HG02973 (cell line): ENCODE results near the gene SPAAR.
"Not testable (repeated sequence)": the region's sequence is repeated elsewhere in the genome, so short reads cannot be mapped to it uniquely, and the experiment has no call there.

ENCODE experiments used
- ATAC-seq: cut with Tn5 transposase; IDR thresholded peaks from one replicate; pipeline ENCODE4 v1.9.1; 2021; ENCODE audit warnings: moderate library complexity; ENCODE audit not compliant: unreplicated experiment

The SPAAR gene

DNA sequence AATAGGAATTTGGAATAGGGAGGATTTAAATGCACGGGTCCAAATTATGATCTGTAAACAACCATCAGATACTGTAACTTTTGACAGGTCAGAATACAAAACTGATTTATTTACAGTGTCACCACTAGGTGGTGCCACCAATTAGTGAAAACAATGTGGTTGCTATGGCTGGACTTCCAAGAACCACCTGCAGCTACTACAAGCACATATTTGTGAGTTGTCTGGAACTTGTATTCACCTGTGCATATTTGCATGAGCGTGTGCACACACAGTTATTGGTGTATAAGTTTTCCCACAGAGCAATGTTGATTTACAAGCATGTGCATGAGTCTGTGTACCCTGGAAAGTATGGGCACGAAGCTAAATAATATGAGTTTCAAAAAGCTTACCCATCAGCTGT, 6.2 kb upstream of the SPAAR start:
- no peak for ATAC-seq

DNA sequence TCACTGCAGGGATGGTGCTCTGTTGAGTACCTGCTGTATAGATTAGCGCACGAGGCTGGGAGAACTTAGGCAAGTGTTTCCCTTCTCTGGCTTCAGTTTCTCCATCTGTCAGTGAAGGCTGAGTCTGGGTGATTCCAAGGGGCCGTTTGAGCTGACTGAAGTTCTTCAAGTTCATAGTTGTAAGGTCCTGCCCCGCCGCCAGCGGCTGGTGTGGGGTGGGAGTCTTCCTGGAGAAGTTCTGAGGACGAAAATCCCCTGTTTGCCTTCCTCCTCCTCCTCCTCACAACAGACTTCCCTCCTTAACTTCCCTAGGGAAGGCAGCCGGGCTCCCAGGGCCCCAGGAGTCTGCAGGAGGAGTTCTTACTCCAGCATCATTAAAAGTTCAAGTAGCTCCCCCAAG, 5.0 kb upstream of the SPAAR start:
- no peak for ATAC-seq

DNA sequence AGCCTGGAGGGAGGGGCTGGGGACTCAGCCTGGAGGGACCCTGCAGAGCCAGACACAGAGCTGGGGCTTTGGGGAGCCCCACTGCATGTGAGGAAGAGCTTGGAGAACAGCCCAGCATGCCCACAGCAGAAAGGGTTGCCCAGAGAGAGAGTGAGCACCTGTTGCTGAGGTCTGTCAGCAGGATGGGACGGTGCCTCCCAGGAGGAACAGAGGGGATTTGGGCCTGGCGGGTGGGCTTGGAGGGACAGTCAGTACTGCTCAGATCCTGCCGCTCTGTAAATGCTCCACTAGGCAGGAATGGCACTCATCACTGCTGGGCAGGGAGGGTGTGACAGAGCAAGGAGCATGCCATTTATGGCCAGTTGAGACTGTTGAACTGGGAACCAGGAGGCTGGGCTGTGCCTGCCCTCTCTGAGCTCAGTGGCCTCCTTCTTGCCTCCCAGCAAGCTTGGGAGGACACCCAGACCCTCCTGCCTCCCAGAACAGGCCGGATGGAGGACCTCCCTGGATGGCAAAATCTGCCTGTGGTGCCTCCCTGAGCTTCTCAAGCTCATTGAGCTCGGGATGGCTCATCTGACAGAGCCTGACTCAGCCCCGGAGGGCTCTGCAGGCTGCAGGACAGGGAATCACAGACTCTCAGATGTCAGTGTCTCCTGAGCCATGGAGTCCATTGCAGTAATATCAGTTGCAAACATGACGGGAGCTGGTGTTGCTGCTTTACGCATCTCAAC, 4.1 kb upstream of the SPAAR start:
- ATAC-seq: no peak

DNA sequence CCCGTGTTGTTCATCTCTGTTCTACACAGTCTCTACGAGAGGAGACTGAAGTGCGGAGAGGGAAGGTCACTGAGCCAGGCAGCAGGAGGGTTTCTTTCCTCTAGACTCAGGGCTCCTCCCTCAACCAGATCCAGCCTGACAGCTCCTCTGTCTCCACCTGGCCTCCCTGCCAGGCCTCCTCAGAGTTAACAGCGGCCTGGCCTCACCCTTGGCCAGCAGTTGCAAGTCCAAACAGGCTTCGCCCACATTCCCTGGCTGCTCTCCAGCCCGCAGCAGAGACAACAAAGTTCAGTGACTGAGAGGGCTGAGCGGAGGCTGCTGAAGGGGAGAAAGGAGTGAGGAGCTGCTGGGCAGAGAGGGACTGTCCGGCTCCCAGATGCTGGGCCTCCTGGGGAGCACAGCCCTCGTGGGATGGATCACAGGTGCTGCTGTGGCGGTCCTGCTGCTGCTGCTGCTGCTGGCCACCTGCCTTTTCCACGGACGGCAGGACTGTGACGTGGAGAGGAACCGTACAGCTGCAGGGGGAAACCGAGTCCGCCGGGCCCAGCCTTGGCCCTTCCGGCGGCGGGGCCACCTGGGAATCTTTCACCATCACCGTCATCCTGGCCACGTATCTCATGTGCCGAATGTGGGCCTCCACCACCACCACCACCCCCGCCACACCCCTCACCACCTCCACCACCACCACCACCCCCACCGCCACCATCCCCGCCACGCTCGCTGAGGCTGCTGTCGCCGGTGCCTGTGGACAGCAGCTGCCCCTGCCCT, 3.2 kb upstream of the SPAAR start, which contains the start of gene HRCT1:
Gene HRCT1, plus strand, starts transcription at position 291 of the 768 bp plus-strand sequence. Its CDS starts 86 bp downstream, at position 377.
- no peak for ATAC-seq

DNA sequence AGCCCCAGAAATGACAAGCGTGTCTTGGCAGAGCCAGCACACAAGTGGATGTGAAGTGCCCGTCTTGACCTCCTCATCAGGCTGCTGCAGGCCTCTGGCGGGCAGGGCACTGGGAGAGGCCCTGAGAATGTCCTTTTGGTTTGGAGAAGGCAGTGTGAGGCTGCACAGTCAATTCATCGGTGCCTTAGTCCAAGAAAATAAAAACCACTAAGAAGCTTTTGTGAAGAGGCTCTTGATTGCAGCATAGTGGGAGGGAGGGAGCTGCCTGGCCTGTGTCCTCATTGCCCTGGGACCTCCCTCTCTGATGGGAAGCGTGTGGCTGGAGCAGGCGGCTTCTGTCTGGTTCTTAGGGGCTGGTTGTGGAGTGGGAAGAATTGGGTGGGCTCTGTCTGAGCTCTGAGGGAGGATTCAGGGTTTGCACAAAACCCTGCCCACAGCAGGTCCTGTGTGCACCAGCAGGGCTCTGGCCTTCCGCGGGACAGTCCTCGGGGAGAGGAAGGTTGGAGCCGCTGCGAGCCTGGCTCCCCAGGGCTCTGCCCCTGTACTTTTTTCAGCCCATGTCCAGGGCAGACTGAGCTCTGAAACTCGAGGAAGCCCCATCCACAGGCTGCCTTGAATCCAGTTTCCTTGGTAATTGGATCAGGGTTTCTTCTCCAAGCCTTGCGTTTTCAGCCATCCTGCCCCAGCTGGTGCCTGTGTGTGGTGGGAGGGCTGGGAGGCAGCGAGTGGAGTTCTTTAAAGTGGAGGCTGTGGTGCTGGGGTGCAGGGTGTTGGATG, 2.2 kb upstream of the SPAAR start:
- ATAC-seq: no peak

DNA sequence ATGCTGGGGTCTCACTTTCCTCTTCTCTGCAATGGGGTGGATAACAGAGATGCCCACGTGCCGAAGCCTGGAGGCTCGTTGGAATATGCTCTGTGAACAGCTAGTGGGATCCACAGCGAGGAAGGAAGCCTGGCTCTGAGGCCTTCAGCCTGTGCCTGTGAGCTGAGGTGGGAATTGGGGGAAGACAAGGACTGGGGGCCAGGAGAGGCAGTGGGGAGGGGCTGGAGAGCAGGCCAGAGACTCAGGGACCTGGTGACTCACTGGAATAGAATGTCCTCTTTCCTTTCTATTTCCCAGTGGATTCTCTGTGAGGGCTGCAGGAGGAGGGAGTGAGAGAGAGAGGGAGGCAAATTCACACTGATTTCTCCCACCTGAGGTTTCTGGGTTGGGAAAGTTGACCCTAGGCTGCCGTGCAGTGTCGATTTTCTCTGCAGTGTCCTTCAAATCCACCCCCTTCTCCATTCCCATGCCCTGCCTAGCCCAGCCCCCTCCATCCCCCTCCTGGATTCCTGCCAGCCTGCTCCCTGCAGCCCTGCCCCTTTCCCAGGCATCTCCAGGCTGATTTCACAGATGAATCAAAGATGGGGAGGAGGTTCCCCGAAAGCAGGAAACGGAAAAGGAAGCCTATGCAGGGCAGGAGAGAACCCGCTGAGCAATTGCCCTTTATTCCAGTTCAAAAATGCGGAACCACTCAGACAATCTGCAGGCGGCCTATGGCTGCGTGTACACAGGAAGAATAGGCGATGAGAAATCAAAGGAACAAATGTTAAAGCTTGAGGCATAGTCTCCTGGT, 1.4 kb upstream of the SPAAR start:
- ATAC-seq: no peak

DNA sequence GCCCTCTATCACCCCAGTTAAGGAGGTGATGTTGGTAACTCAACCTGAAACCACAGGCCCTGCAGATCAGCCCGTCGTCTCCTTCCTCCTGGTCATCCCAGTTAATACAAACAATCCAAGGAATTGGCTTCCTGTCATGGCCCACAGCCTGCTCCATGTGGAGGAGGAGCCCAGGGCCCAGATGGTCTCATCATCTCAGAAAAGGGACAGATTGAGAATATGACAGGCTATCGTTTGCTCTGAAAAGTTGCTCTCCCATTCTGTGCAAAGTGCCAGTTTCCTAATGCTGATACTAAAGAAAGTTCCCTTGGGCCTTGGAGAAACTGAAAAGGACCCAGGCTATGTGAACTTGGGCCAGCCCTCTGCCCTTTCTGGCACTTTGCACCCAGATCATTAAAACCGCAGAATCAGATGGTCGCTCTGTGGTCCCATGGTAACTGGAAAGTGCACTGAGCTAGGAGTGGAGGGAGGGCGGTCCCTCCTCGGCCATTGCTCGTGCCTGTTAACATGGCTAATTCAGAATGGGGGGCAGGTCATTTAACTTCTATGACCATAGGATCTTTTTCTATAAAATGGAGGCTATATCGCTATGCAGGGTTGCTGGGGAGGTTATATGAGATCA, 675 bp upstream of the SPAAR start:
- ATAC-seq: no peak

DNA sequence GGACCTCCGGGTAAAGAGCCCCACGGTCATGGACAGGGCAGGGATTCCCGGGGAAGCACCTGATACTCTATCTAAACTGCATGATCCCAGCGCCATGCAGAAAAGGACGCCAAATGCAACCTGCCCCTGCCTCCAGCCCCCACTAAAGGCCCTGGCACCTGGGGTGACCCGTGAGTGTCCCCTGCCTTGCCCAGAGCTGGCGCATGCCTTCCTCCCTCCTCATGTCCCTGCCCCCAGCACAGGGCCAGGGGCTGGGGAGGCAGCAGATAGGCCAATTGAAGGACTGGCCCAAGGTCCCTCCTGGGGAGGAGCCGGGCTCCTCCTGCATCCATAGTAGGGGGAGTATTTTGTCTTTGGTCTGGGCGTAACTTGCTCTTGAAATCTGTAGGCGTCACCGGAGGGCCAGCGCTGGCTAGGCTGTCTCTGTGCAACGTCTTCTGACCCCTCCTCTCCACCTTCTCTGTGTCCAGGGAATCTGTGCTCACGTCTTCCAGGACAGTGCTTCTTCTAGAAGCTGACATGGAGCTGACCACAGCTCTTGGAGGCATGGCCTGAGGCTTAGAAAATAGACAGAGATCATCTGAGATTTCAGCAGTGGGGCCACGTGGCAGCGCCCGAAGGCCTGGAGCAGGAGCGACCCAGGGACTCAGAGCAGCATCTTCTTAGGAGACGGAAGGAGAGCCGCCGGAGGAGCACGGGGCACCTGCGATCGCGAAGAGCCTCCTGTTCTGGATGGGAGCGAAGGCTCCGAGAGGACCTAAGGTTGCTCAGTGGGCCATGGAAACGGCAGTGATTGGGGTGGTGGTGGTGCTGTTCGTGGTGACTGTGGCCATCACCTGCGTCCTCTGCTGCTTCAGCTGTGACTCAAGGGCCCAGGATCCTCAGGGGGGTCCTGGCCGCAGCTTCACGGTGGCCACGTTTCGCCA, 660 bp downstream of the SPAAR start:
- ATAC-seq: no peak

DNA sequence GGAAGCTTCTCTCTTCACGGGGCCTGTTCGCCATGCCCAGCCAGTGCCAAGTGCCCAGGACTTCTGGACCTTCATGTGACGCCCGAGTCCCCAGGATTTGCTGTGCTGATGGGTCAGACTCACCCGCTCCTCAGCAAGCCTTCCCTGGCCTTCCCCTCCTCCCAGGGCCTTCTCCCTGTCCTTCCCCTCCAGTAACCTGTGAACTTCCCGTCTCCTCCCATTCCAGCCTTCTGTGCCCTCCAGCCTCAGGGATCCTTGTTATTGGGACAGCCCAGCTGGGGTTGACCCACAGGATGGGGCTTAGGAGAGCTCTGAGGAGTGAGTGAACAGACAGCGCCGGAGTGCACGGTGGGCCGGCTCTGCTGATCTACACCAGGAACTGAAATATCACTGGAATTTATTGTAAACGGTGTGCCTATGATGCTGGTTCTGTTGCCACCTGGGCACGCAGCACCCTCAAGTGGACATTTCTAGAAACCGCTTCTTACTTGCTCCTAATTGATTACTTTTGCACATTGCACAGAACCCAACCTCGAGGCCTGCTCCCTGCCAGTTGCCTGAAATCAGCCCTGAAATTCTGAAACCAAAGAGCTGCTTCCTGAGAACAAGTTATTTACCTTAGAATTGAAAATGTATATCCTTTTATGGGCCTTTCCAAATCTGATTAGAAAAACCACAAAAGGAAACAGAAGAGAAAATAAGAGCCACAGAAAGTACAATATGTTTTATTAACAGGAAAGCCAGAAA, 1.5 kb downstream of the SPAAR start:
- ATAC-seq: no peak

DNA sequence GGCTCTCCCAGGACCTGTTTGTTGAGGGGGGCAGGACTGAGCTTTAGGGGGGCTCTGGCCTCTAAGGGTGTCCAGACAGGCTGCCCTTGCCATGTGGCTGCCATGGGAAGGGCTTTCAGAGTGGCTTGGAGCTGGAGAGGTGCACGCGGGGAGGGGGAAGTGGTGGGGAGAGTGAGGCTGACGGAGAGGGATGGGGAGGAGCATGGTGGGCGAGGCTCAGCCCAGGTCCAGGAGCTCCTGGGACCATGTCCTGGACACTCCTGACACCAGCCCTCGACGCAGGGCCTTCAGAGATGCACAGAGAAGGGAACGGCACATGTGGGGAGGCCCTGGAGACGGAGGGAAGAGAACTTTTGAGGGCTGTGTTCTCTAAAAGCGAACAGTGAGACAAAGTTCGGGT, 2.4 kb downstream of the SPAAR start:
- ATAC-seq: no peak

DNA sequence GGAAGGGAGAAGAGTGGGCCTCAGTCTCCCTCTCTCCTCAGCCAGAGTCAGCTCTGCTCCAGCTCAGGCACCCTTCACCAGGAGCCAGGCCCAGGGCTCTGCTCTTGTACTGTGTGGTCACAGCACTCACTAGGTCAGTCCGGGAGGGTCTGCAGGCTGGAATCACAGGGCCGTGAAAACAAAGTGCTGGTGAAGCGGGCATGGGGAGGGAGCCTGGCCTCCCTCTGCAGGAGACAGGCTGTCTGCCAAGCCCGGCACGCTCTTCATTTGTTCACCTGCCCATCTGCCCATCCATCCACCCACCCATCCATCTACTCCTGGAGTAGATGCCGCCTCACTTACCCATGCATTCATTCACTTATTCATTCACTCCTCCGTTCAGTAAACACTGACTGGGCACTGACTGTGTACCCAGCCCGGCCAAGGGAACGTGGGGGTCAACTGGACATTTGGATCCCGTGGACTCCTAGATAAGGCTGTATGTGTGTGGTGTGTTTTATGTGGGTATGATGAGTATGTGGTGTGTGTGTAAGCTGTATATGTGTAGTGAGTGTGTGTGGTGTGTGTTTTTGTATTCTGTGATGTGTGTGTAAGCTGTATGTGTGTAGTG, 3.6 kb downstream of the SPAAR start:
- no peak for ATAC-seq

DNA sequence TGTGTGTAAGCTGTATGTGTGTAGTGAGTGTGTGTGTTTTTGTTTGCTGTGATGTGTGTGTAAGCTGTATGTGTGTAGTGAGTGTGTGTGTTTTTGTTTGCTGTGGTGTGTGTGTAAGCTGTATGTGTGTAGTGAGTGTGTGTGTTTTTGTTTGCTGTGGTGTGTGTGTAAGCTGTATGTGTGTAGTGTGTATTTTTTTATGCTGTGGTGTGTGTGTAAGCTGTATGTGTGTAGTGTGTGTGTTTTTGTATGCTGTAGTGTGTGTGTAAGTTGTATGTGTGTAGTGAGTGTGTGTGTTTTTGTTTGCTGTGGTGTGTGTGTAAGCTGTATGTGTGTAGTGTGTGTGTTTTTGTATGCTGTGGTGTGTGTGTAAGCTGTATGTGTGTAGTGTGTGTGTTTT, 4.1 kb downstream of the SPAAR start:
- ATAC-seq: not testable (repeated sequence)

DNA sequence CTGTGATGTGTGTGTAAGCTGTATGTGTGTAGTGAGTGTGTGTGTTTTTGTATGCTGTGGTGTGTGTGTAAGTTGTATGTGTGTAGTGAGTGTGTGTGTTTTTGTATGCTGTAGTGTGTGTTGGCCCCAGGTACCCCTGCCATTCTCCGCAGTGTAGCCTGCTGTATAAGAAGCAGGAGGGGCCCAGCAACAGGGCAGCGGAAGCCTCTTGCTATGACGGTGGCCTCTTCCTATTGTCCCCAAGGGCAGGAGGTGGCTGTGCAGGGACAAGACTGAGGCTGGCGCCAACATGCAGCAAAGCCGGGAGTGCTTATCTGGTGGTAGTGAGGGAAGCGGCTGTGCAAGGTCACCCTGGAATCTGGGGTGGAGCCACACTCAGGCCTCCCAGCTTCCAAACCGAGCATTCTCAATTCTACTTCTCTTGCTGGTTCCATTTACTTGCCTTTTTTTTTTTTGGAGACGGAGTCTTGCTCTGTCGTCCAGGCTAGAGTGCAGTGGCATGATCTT, 5.1 kb downstream of the SPAAR start:
- ATAC-seq: no peak

DNA sequence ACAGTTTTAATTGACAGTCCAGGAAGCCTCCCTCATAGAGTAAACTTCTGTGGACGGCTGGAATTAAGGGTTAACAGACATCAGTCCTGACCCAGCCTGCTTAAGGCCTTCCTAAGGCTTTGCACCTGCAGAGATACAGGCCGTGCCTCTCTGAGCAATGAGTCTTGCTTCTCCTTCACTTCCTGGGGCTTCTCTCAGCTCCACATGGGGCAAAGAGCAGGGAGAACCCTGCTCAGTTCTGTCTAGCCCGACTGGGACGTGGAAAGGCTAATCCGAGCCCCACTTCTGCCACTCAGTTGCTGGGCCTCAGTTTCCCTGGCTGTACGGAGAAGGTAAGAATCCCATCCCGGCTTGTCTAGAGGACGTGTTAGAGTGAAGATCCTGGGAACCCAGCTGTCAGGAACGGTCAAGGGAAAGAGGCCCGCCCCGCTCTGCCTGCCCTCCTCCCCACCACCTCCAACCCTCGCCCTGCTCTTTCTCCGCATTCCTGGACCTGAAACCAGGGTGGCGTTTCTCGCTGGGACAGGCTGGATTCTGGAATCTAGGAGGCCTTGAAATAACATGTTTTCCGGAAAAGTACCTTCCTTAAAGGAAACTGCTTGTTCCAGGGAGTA, 6.5 kb downstream of the SPAAR start:
- ATAC-seq: no peak

DNA sequence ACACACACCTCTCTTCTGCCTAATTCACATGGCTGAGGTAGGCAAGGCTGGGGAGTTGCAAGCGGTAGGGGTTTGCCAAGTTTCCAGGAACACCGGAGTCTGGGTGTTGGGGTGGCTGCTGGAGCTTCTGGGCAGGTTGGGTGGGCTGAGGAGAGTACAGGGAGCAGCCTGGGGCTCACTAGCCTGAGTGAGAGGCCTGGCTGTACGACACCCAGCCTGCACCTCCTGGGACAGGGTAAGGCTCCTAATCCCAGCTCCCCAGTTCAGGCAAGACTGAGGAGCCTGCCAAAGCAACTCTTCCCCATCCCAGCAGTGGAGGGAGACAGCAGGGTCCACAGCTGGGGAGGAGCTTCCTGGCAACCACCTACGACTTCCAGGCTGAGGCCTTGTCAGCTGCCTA, 8.0 kb downstream of the SPAAR start:
- no peak for ATAC-seq

DNA sequence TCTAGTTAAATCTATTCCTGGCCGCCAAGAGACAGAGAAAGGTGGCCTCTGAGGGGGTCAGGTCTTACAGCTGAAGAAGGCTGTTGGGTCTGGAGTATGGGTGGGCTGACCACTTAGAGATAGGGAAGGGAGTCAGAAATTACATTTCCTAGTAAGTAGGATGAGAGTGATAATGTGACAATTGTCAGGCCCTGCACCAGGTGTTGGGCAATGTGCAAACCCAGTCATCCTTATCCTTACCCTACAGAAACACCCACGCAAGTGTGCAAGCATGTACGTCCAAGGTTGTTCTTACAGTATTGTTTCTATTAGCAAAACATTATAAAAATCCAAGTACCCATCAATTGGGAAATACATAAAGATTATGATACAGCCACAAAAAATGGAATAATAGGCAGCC, 9.5 kb downstream of the SPAAR start:
- no peak for ATAC-seq

DNA sequence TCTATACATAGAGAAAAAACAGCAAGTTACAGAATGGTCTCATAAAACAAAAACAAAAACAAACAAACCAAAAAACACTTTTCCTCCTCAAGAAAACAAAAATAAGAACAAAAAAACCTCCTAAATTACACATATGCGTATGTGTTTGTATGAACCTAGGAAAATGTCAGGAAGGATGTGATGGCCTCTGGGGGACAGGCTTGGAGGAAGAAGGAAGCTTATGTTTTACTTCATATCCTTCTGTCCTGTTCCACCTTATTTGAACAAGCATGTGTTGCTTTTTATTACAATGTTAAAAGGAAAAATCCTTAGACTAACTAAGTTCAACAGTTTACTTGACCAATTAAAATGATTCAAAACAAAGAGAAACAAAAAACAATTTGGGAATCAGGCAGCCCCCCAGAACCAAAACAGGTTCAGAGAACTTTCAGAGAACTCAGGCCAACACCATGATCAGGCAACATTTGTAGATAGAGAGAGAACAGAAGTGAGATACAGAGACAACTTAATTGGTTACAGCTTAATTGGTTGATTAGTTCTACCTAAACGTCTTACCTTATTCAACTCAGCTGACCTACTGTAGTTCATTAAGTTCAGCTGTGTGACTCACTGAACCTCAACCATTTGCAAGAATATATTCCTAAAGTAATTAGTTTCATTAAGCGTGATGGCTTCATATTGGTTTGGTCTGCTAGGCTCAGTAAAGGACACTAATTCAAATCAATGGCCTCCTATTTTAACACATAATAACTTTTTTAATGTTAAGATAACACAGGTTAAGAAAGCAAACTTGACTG, 10.1 kb downstream of the SPAAR start:
- ATAC-seq: no peak
